HepG2 (cell line): Measurements from ENCODE around the gene SNAP25. TPM values are rescaled to one million over a fixed set of nuclear protein-coding genes. Genes with fewer than 3 reads are reported as not detected.

Source experiments
- ATAC-seq: fragments of 200-7000 bp; cut with Tn5 transposase; 3 replicates; pipeline ENCODE4 v1.9.1; 2020; ENCODE audit warnings: mild to moderate bottlenecking, moderate library complexity
- BruUV-seq: library from RNA; stranded (reverse); fragments of 400-500 nt; replicated peaks from 2 replicates; lab custom pipeline; 2021; lab: Mats Ljungman, UMichigan
- CTCF ChIA-PET: fragments of 300-600 bp; formaldehyde crosslinking; extraction: SDS; loops from one replicate; lab custom pipeline; 2021; ENCODE audit warnings: low total read pairs, inconsistent platforms, low intra/inter-chr PET ratio; lab: Yijun Ruan, JAX
- POLR2A ChIA-PET: fragments of 350-600 bp; sonication (Branson Sonifier 250); formaldehyde crosslinking; loops from one replicate; lab custom pipeline; 2020; ENCODE audit warnings: antibody characterized with exemption, inconsistent platforms; lab: Yijun Ruan, JAX
- DNase-seq: peaks from one replicate; pipeline ENCODE4 v3.0.0-alpha.2; 2015; ENCODE audit warnings: low spot score
- FAIRE-seq: peaks from 3 replicates; lab custom pipeline; 2011; peaks lifted over from hg19 to GRCh38; lab: Jason Lieb, UNC
- H2AFZ ChIP-seq: one replicate; pipeline ENCODE4 v1.6.1; 2011; ENCODE audit warnings: low read length, inconsistent platforms
- H3K27ac ChIP-seq: fragments of 300-600 bp; 3 replicates; pipeline ENCODE4 v1.8.0; 2011; ENCODE audit warnings: mixed run types, mild to moderate bottlenecking, mixed read lengths, low read length, inconsistent platforms; ENCODE audit not compliant: insufficient read depth; ENCODE audit errors: extremely low read length
- H3K27me3 ChIP-seq, 2 experiments: fragments of 200-600 bp in 1 of 2; 2 replicates in 1 of 2; 3 replicates in 1 of 2; pipeline versions ENCODE4 v1.6.0 to v1.8.0; 2011; ENCODE audit warnings: low read length in 2 of 2, mild to moderate bottlenecking in 2 of 2, moderate library complexity in 2 of 2, inconsistent platforms in 1 of 2; ENCODE audit not compliant: insufficient read depth in 2 of 2, control insufficient read depth in 1 of 2
- H3K36me3 ChIP-seq, 2 experiments: fragments of 200-600 bp in 1 of 2; replicated peaks in 1 of 2; 2 replicates in 1 of 2; 3 replicates in 1 of 2; pipeline versions ENCODE4 v1.5.1 to v1.8.0; 2011; ENCODE audit warnings: low read length in 2 of 2, inconsistent platforms in 1 of 2; ENCODE audit not compliant: insufficient read depth in 2 of 2, control insufficient read depth in 1 of 2
- H3K4me1 ChIP-seq: 2 replicates; pipeline ENCODE4 v1.5.1; 2012; ENCODE audit warnings: low read length, inconsistent platforms; ENCODE audit not compliant: insufficient read depth
- H3K4me2 ChIP-seq: 2 replicates; pipeline ENCODE4 v1.6.0; 2011; ENCODE audit warnings: low read depth, low read length, inconsistent platforms
- H3K4me3 ChIP-seq, 3 experiments: fragments of 200-600 bp in 1 of 3; sonication (generic), shearing (Covaris generic) in 1 of 3; replicated peaks in 1 of 3; 2 replicates each; pipeline ENCODE4 v1.5.1; 2011 to 2016; ENCODE audit warnings: low read length in 3 of 3, inconsistent platforms in 2 of 3, low read depth in 2 of 3, mild to moderate bottlenecking in 2 of 3, control low read depth in 1 of 3, mixed read lengths in 1 of 3; ENCODE audit not compliant: insufficient read depth in 1 of 3
- H3K79me2 ChIP-seq: one replicate; pipeline ENCODE4 v1.6.1; 2011; ENCODE audit warnings: low read length, inconsistent platforms; ENCODE audit not compliant: insufficient read depth
- H3K9ac ChIP-seq: 2 replicates; pipeline ENCODE4 v1.6.0; 2011; ENCODE audit warnings: mild to moderate bottlenecking, low read depth, low read length, inconsistent platforms; ENCODE audit not compliant: insufficient read depth
- H3K9me3 ChIP-seq: 2 replicates; pipeline ENCODE4 v1.5.1; 2012; ENCODE audit warnings: mild to moderate bottlenecking, low read length
- H4K20me1 ChIP-seq: 2 replicates; pipeline ENCODE4 v1.6.0; 2011; ENCODE audit warnings: inconsistent platforms, mild to moderate bottlenecking, low read length, moderate library complexity; ENCODE audit not compliant: insufficient read depth
- KAT7 ChIP-seq: IDR thresholded peaks from 2 replicates; pipeline ENCODE4 v1.6.1; 2018; ENCODE audit warnings: borderline replicate concordance, missing compliant biosample characterization
- KLF13 ChIP-seq: sonication (generic); formaldehyde crosslinking; IDR thresholded peaks from 2 replicates; pipeline ENCODE4 v1.4.0; 2020; ENCODE audit warnings: mild to moderate bottlenecking, missing genetic modification reagents
- ZMYM2 ChIP-seq: sonication (generic); formaldehyde crosslinking; IDR thresholded peaks from 2 replicates; pipeline ENCODE4 v1.8.0; 2022; ENCODE audit warnings: mild to moderate bottlenecking, missing genetic modification reagents
- ZNF180 ChIP-seq: sonication (generic); formaldehyde crosslinking; IDR thresholded peaks from 2 replicates; pipeline ENCODE4 v1.4.0; 2020; ENCODE audit warnings: low read depth, missing genetic modification reagents, borderline replicate concordance
- ZNF253 ChIP-seq: sonication (generic); formaldehyde crosslinking; IDR thresholded peaks from 2 replicates; pipeline ENCODE4 v1.8.0; 2022; ENCODE audit warnings: mild to moderate bottlenecking, missing genetic modification reagents, borderline replicate concordance
- ZNF503 ChIP-seq: sonication (generic); formaldehyde crosslinking; IDR thresholded peaks from 2 replicates; pipeline ENCODE4 v1.4.0; 2020; ENCODE audit warnings: missing genetic modification reagents
- ZNF691 ChIP-seq: sonication (generic); formaldehyde crosslinking; IDR thresholded peaks from 2 replicates; pipeline ENCODE4 v1.4.0; 2020; ENCODE audit warnings: missing genetic modification reagents, low read depth, mild to moderate bottlenecking, borderline replicate concordance
- ZNF839 ChIP-seq: sonication (generic); formaldehyde crosslinking; IDR thresholded peaks from 2 replicates; pipeline ENCODE4 v1.4.0; 2020; ENCODE audit warnings: missing genetic modification reagents, mild to moderate bottlenecking, borderline replicate concordance
- ZSCAN21 ChIP-seq: sonication (generic); formaldehyde crosslinking; IDR thresholded peaks from 2 replicates; pipeline ENCODE4 v1.8.0; 2022; ENCODE audit warnings: mild to moderate bottlenecking, missing genetic modification reagents, moderate library complexity, borderline replicate concordance
- WGBS: methylation state at CpG from one replicate; pipeline ENCODE4 v1.1.6; 2017; ENCODE audit warnings: low lambda C conversion rate; 5-methylcytosine and 5-hydroxymethylcytosine counted together
- in situ Hi-C: cut with HindIII; loops from 2 replicates; pipeline ENCODE4 v1.10.0; 2017; ENCODE audit warnings: low pct_unique_long_range_greater_than_20kb; ENCODE audit not compliant: extremely low pct_ligation_motif_present
- intact Hi-C: fragments of 100-400 bp; cut with micrococcal nuclease; formaldehyde crosslinking; loops from one replicate; pipeline ENCODE4 v1.10.0; 2022; ENCODE audit not compliant: unreplicated experiment
- polyA plus RNA-seq, 8 experiments: library from polyadenylated mRNA; depleted of rRNA in 3 of 8; stranded (reverse) in 7 of 8; unstranded in 1 of 8; fragments of >200 nt; fragmentation: Illumina TruSeq in 4 of 8; extraction: Trizol in 4 of 8; gene quantifications; 2 replicates each; pipeline versions ENCODE4 v1.2.1 to v1.2.3, GENCODE V29; 2011 to 2016; ENCODE audit warnings: low read depth in 4 of 8, missing spikeins in 1 of 8, mixed read lengths in 1 of 8; ENCODE audit not compliant: insufficient read depth in 1 of 8
- total RNA-seq, 5 experiments: library from RNA; depleted of rRNA; stranded (reverse); fragments of >200 nt; fragmentation: Illumina TruSeq; extraction: Trizol; gene quantifications; 2 replicates each; pipeline ENCODE4 v1.2.3, GENCODE V29; 2016; ENCODE audit warnings: low read depth in 1 of 5

The SNAP25 gene
- total and polyA plus RNA-seq, 2 of the 13 experiments (the other 11 are each of a cell fraction or from before 2014, with no cell fraction given) = not detected

- BruUV-seq = no TSS peak
- H3K4me2 ChIP-seq = no peak overlapping the region
- H3K4me1 ChIP-seq = no peaks in the 10 kb centered on the region
- in situ Hi-C loops = no loop called here
- no peaks in the 10 kb centered on the region for H3K36me3 ChIP-seq
- ATAC-seq (no peak), FAIRE-seq (no peak), DNase-seq (no peak)
- intact Hi-C loops = no loop called here
- no peaks in the 10 kb centered on the region for H3K79me2 ChIP-seq
- no peaks in the 10 kb centered on the region for H4K20me1 ChIP-seq
- 26% methylated on average over 5 of the region's 5 CpGs for WGBS
- no peak overlapping the region for H3K4me3 ChIP-seq
- ChIA-PET CTCF (no interaction called here), POLR2A (no interaction called here)
- H3K27me3 ChIP-seq = peaks cover 0 to 24% of the 10 kb centered on the region in 2 experiments; a peak in 2 of 5 replicates
- H2AFZ ChIP-seq = no peak overlapping the region
- no peaks in the 10 kb centered on the region for H3K9me3 ChIP-seq
- TF ChIP-seq ZNF691 (no peak), ZNF253 (CRISPR knock-in tag) (no peak), KLF13 (CRISPR knock-in tag) (no peak), ZNF503 (no peak), KAT7 (CRISPR knock-in tag) (no peak), ZSCAN21 (CRISPR knock-in tag) (no peak), ZNF180 (CRISPR knock-in tag) (no peak), ZMYM2 (CRISPR knock-in tag) (no peak), ZNF839 (CRISPR knock-in tag) (no peak)
- TF ChIP-seq, all 625 proteins: peak for 0
- Histone ChIP-seq H3K9ac (no peak overlapping the region), H3K27ac (no peak overlapping the region)
Observed at GRCh38 chr20:10280018-10280908, 61.6 kb downstream of the SNAP25 start.
